GM23338 (cell line): Measurements from ENCODE around the gene SFT2D1. TPM values are rescaled to one million over a fixed set of nuclear protein-coding genes. Genes with fewer than 3 reads are reported as not detected.

ENCODE experiments used
- ATAC-seq: fragments of 200-7000 bp; cut with Tn5 transposase; 3 replicates; pipeline ENCODE4 v1.9.1; 2020
- DNase-seq: peaks from one replicate; pipeline ENCODE4 v3.0.0-alpha.2; 2015; ENCODE audit warnings: low spot score
- H2AFZ ChIP-seq: fragments of 200-600 bp; sonication (generic); 2 replicates; pipeline ENCODE4 v1.8.0; 2016; ENCODE audit warnings: antibody characterized with exemption, mild to moderate bottlenecking, moderate library complexity
- H3F3A ChIP-seq: fragments of 200-600 bp; sonication (generic); replicated peaks from 2 replicates; pipeline ENCODE4 v1.8.0; 2017; ENCODE audit warnings: antibody characterized with exemption, mixed run types, low read depth
- H3K27ac ChIP-seq: fragments of 200-600 bp; sonication (generic); 2 replicates; pipeline ENCODE4 v1.6.1; 2016; ENCODE audit warnings: low read depth
- H3K27me3 ChIP-seq: fragments of 200-600 bp; sonication (generic); 2 replicates; pipeline ENCODE4 v1.8.0; 2016; ENCODE audit warnings: mild to moderate bottlenecking, mixed run types, moderate library complexity; ENCODE audit not compliant: insufficient read depth
- H3K36me3 ChIP-seq: fragments of 200-600 bp; sonication (generic); 2 replicates; pipeline ENCODE4 v1.8.0; 2016; ENCODE audit warnings: mild to moderate bottlenecking; ENCODE audit not compliant: insufficient read depth
- H3K4me1 ChIP-seq: fragments of 200-600 bp; sonication (generic); 2 replicates; pipeline ENCODE4 v1.8.0; 2016; ENCODE audit warnings: mild to moderate bottlenecking, moderate library complexity; ENCODE audit not compliant: insufficient read depth
- H3K4me2 ChIP-seq: fragments of 200-600 bp; sonication (generic); 2 replicates; pipeline ENCODE4 v1.7.1; 2017; ENCODE audit warnings: mixed run types
- H3K4me3 ChIP-seq: fragments of 200-600 bp; sonication (generic); 2 replicates; pipeline ENCODE4 v1.6.1; 2016; ENCODE audit warnings: mixed run types
- H3K79me2 ChIP-seq: fragments of 200-600 bp; sonication (generic); replicated peaks from 2 replicates; pipeline ENCODE4 v1.8.0; 2017; ENCODE audit warnings: mild to moderate bottlenecking; ENCODE audit not compliant: insufficient read depth
- H3K9me2 ChIP-seq: fragments of 200-600 bp; sonication (generic); 2 replicates; pipeline ENCODE4 v1.8.0; 2017; ENCODE audit not compliant: insufficient read depth
- H4K20me1 ChIP-seq: fragments of 200-600 bp; sonication (generic); replicated peaks from 2 replicates; pipeline ENCODE4 v1.8.0; 2017; ENCODE audit warnings: mild to moderate bottlenecking; ENCODE audit not compliant: insufficient read depth
- H3K27ac Mint-ChIP-seq: 2 replicates; pipeline ENCODE4 v1.8.0; 2020; ENCODE audit warnings: inconsistent platforms, mild to moderate bottlenecking, moderate library complexity, mixed read lengths
- H3K27me3 Mint-ChIP-seq: 3 replicates; pipeline ENCODE4 v1.8.0; 2022; ENCODE audit warnings: low read depth, mild to moderate bottlenecking, moderate library complexity, mixed read lengths, inconsistent platforms; ENCODE audit not compliant: insufficient read depth, poor library complexity
- H3K36me3 Mint-ChIP-seq: 3 replicates; pipeline ENCODE4 v1.8.0; 2021; ENCODE audit warnings: low read depth, mild to moderate bottlenecking, inconsistent platforms, moderate library complexity, mixed read lengths
- H3K4me1 Mint-ChIP-seq: 3 replicates; pipeline ENCODE4 v1.8.0; 2020; ENCODE audit warnings: mild to moderate bottlenecking, inconsistent platforms, mixed read lengths
- H3K4me3 Mint-ChIP-seq: 3 replicates; pipeline ENCODE4 v1.8.0; 2021; ENCODE audit warnings: moderate library complexity, mild to moderate bottlenecking, inconsistent platforms, mixed read lengths
- H3K9me3 Mint-ChIP-seq: 3 replicates; pipeline ENCODE4 v1.8.0; 2020; ENCODE audit warnings: moderate library complexity, mild to moderate bottlenecking, inconsistent platforms, mixed read lengths
- CREB1 ChIP-seq: fragments of 250-450 bp; sonication (Bioruptor Pico); IDR thresholded peaks from 2 replicates; pipeline ENCODE4 v1.5.0; 2020; ENCODE audit warnings: low read depth, mild to moderate bottlenecking, moderate library complexity
- CTCF ChIP-seq, 2 experiments: fragments of 200-600 bp in 1 of 2; sonication (generic) in 1 of 2; conservative IDR thresholded peaks; 2 replicates each; pipeline versions ENCODE4 v1.5.1 to v1.6.1; 2016 to 2017; ENCODE audit warnings: antibody characterized with exemption in 2 of 2, low read depth in 2 of 2, mild to moderate bottlenecking in 2 of 2, moderate library complexity in 1 of 2
- ETS1 ChIP-seq: IDR thresholded peaks from 2 replicates; pipeline ENCODE4 v1.6.1; 2016; ENCODE audit warnings: antibody characterized with exemption
- EZH2 ChIP-seq: fragments of 200-600 bp; sonication (generic); IDR thresholded peaks from one replicate; pipeline ENCODE4 v1.8.0; 2017; ENCODE audit warnings: antibody characterized with exemption, mild to moderate bottlenecking, low read depth; ENCODE audit not compliant: unreplicated experiment
- EZH2phosphoT487 ChIP-seq: fragments of 200-600 bp; sonication (generic); IDR thresholded peaks from one replicate; pipeline ENCODE4 v1.8.1; 2018; ENCODE audit warnings: antibody characterized with exemption; ENCODE audit not compliant: unreplicated experiment
- JUNB ChIP-seq: IDR thresholded peaks from one replicate; pipeline ENCODE4 v1.6.1; 2016; ENCODE audit warnings: antibody characterized with exemption; ENCODE audit not compliant: unreplicated experiment
- NANOG ChIP-seq: IDR thresholded peaks from 2 replicates; pipeline ENCODE4 v1.6.1; 2016; ENCODE audit warnings: antibody characterized with exemption, borderline replicate concordance
- POLR2AphosphoS5 ChIP-seq: IDR thresholded peaks from 2 replicates; pipeline ENCODE4 v1.6.1; 2016; ENCODE audit warnings: antibody characterized with exemption, low read depth
- REST ChIP-seq: IDR thresholded peaks from one replicate; pipeline ENCODE4 v1.6.1; 2018; ENCODE audit warnings: antibody characterized with exemption; ENCODE audit not compliant: unreplicated experiment
- STAT1 ChIP-seq: IDR thresholded peaks from one replicate; pipeline ENCODE4 v1.6.1; 2016; ENCODE audit warnings: antibody characterized with exemption; ENCODE audit not compliant: unreplicated experiment
- ZNF114 ChIP-seq: fragments of 250-450 bp; sonication (Bioruptor Pico); IDR thresholded peaks from 2 replicates; pipeline ENCODE4 v1.5.0; 2020; ENCODE audit warnings: mild to moderate bottlenecking, moderate library complexity
- ZNF331 ChIP-seq: fragments of 250-450 bp; sonication (Bioruptor Pico); IDR thresholded peaks from 2 replicates; pipeline ENCODE4 v1.5.0; 2020; ENCODE audit warnings: low read depth, mild to moderate bottlenecking, moderate library complexity
- ZNF462 ChIP-seq: fragments of 250-450 bp; sonication (Bioruptor Pico); IDR thresholded peaks from 2 replicates; pipeline ENCODE4 v1.5.0; 2020; ENCODE audit warnings: mild to moderate bottlenecking, moderate library complexity
- polyA plus RNA-seq: library from polyadenylated mRNA; unstranded; fragments of >200 nt; fragmentation: Nextera tagmentation; extraction: Ambion mirVana; gene quantifications from 2 replicates; pipeline ENCODE4 v1.2.1, GENCODE V29; 2016
- total RNA-seq: library from RNA; depleted of rRNA; stranded (reverse); fragments of >200 nt; shearing (Covaris generic); gene quantifications from 2 replicates; pipeline ENCODE4 v1.2.3, GENCODE V29; 2014

SFT2D1 gene
- total and polyA plus RNA-seq, 2 experiments from 2014 or later, result 74.7 to 120 TPM

GRCh38 chr6:166331503-166332415, 10.6 kb downstream of the SFT2D1 start:
- no peak for ATAC-seq
- peaks cover 6% of the 10 kb centered on the region for H3K27me3 Mint-ChIP-seq
- peaks cover 26% of the 10 kb centered on the region for H3K36me3 Mint-ChIP-seq
- H3K27ac ChIP-seq, result peak overlapping the region; percentile 1; the same call in 1 of the 2 replicates
- no peak for TF ChIP-seq ETS1
- TF ChIP-seq STAT1, result no peak
- TF ChIP-seq ZNF331, result no peak
- no peak for TF ChIP-seq EZH2phosphoT487
- TF ChIP-seq JUNB, result no peak
- no peak for TF ChIP-seq ZNF462 (CRISPR knock-in tag)
- no peak for TF ChIP-seq NANOG
- no peak for TF ChIP-seq ZNF114 (CRISPR knock-in tag)
- TF ChIP-seq POLR2AphosphoS5, result no peak
- no peak for TF ChIP-seq EZH2
- no peak for TF ChIP-seq REST
- TF ChIP-seq CTCF (conservative IDR thresholded peaks at IDR 0.05; ENCODE audit: low read depth in 2 of 2), result no peak
- no peak for TF ChIP-seq CREB1 (CRISPR knock-in tag)
- DNase-seq, result no peak
- H3K4me1 ChIP-seq, result peaks cover 31% of the 10 kb centered on the region
- H3K27ac Mint-ChIP-seq, result peak overlapping the region; percentile 47; the same call in 1 of the 2 replicates
- peak overlapping the region; percentile 44 for H3K4me2 ChIP-seq
- no peak overlapping the region for H3K4me3 Mint-ChIP-seq
- no peaks in the 10 kb centered on the region for H3K27me3 ChIP-seq
- H3K4me3 ChIP-seq, result no peak overlapping the region
- H4K20me1 ChIP-seq, result peaks cover 28% of the 10 kb centered on the region
- H3K36me3 ChIP-seq, result no peaks in the 10 kb centered on the region
- H3F3A ChIP-seq, result no peaks in the 10 kb centered on the region; the same call in 1 of the 2 replicates
- H3K9me2 ChIP-seq, result no peaks in the 10 kb centered on the region
- H2AFZ ChIP-seq, result no peak overlapping the region
- peaks cover 92% of the 10 kb centered on the region for H3K79me2 ChIP-seq
- H3K4me1 Mint-ChIP-seq, result peaks cover 43% of the 10 kb centered on the region
- H3K9me3 Mint-ChIP-seq, result no peaks in the 10 kb centered on the region
